Bronchial epithelial cell (primary cell): ENCODE results near the gene PID1. TPM values are rescaled to one million over a fixed set of nuclear protein-coding genes. Genes with fewer than 3 reads are reported as not detected.
"Not testable (repeated sequence)": the region's sequence is repeated elsewhere in the genome, so short reads cannot be mapped to it uniquely, and the experiment has no call there.

Source experiments
- DNase-seq: peaks from one replicate; pipeline ENCODE4 v3.0.0-alpha.2; 2010; ENCODE audit warnings: low read depth
- FAIRE-seq: peaks from 2 replicates; lab custom pipeline; 2011; peaks lifted over from hg19 to GRCh38; lab: Jason Lieb, UNC
- H3K27me3 ChIP-seq: 2 replicates; pipeline ENCODE4 v1.5.1; 2011; ENCODE audit warnings: low read length; ENCODE audit not compliant: control insufficient read depth, insufficient read depth
- H3K36me3 ChIP-seq: 2 replicates; pipeline ENCODE4 v1.5.1; 2011; ENCODE audit warnings: low read length; ENCODE audit not compliant: control insufficient read depth, insufficient read depth
- H3K4me3 ChIP-seq: 2 replicates; pipeline ENCODE4 v1.5.1; 2011; ENCODE audit warnings: mild to moderate bottlenecking, low read depth, low read length, control low read depth
- CTCF ChIP-seq: IDR thresholded peaks from 2 replicates; pipeline ENCODE4 v1.5.1; 2011; ENCODE audit warnings: mild to moderate bottlenecking, moderate library complexity, low read length, control low read depth, inconsistent platforms; ENCODE audit not compliant: insufficient read depth, severe bottlenecking
- total RNA-seq: library from RNA; depleted of rRNA; stranded (reverse); fragments of >200 nt; gene quantifications from 2 replicates; pipeline ENCODE4 v1.2.1, GENCODE V29; 2014

PID1 gene
- total RNA-seq, 1 donor from 2014 or later, result 9.5 TPM

- FAIRE-seq, result no peak
- Histone ChIP-seq H3K27me3 (no peaks in the 10 kb centered on the region), H3K36me3 (no peaks in the 10 kb centered on the region), H3K4me3 (no peak overlapping the region)
- no peak for DNase-seq
- TF ChIP-seq CTCF, result no peak
Measured at GRCh38 chr2:229199267-229199666, 71.8 kb downstream of the PID1 start.

- Histone ChIP-seq H3K27me3 (no peaks in the 10 kb centered on the region), H3K36me3 (no peaks in the 10 kb centered on the region), H3K4me3 (no peak overlapping the region)
- FAIRE-seq, result no peak
- no peak for DNase-seq
- no peak for TF ChIP-seq CTCF
Measured at GRCh38 chr2:229196448-229196847, 74.6 kb downstream of the PID1 start.

GRCh38 chr2:229195346-229195947, 75.6 kb downstream of the PID1 start:
- FAIRE-seq (no peak), DNase-seq (no peak)
- Histone ChIP-seq H3K4me3 (no peak overlapping the region), H3K36me3 (no peaks in the 10 kb centered on the region), H3K27me3 (no peaks in the 10 kb centered on the region)
- no peak for TF ChIP-seq CTCF

- Histone ChIP-seq H3K36me3 (no peaks in the 10 kb centered on the region), H3K27me3 (no peaks in the 10 kb centered on the region), H3K4me3 (no peak overlapping the region)
- FAIRE-seq (no peak), DNase-seq (no peak)
- TF ChIP-seq CTCF, result no peak
Measured at GRCh38 chr2:229193281-229193680, 77.8 kb downstream of the PID1 start.

- no peak overlapping the region for H3K4me3 ChIP-seq
- no peaks in the 10 kb centered on the region for H3K27me3 ChIP-seq
- no peak for TF ChIP-seq CTCF
- no peak for DNase-seq
- no peak for FAIRE-seq
- no peaks in the 10 kb centered on the region for H3K36me3 ChIP-seq
Measured at GRCh38 chr2:229191413-229191812, 79.7 kb downstream of the PID1 start.

- not testable (repeated sequence) for H3K4me3 ChIP-seq, FAIRE-seq, H3K36me3 ChIP-seq, H3K27me3 ChIP-seq, DNase-seq
Measured at GRCh38 chr2:229187123-229187522, 84.0 kb downstream of the PID1 start.
